ENCODE measurements around the gene GSTM4. TPM values are rescaled to one million over a fixed set of nuclear protein-coding genes. Genes with fewer than 3 reads are reported as not detected.
A peak's percentile ranks its signal among the peaks of the same experiment; 100 is the strongest.

The GSTM4 gene
- total and polyA plus RNA-seq, 2 of the 8 experiments (the other 6 are each of a cell fraction or from before 2014, with no cell fraction given) = 11.3 to 31.4 TPM

DNA sequence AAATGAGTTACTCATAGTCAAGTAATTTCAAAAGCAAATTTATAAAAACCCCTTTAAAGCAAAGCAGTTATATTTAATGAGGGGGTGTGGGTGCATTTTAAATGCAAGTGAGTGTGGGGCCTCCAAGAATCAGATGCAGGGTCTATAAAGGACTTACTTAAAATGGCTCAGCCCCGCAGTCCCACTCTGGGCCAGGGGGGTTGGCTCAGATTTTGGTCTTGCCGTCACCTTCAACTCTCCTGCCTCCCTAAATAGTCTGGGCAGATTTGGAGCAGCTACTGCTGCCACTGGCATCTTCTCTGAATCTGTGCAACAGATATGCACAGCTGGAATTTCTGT, 20.1 kb upstream of the GSTM4 start:
- H2AK5ac ChIP-seq (ENCODE audit: low read depth, low read length) = no peak overlapping the region
- H4K20me1 ChIP-seq (replicated peaks in 1 of 2; ENCODE audit: control insufficient read depth in 1 of 2, insufficient read depth in 2 of 2, low read length in 2 of 2) = peaks cover 0 to 6% of the 10 kb centered on the region in 2 experiments
- no peak overlapping the region for H3K4me3 ChIP-seq (ENCODE audit: extremely low read depth in 1 of 4, insufficient read depth in 2 of 4, low read depth in 3 of 4, low read length in 4 of 4)
- no peaks in the 10 kb centered on the region for H3K23me2 ChIP-seq (ENCODE audit: low read depth, low read length)
- no peak for DNase-seq (ENCODE audit: low read depth in 1 of 2, low spot score in 2 of 2)
- no peak overlapping the region for H3K23ac ChIP-seq (ENCODE audit: insufficient read length)
- H3K9ac ChIP-seq (replicated peaks in 1 of 4; ENCODE audit: extremely low read depth in 1 of 4, low read depth in 3 of 4, low read length in 3 of 4) = no peak overlapping the region
- POLR2A ChIA-PET (ENCODE audit: partially characterized antibody) = interaction anchor here (0.8 to 4.5 kb wide), 4 partner anchors 10 to 90 kb away, joined by 3 to 18 read pairs (median 3); partner anchors contain the start of gene GNAI3
- H3K18ac ChIP-seq (ENCODE audit: extremely low read depth, low read length) = no peak overlapping the region; the same call in 1 of the 2 replicates
- no peak overlapping the region for H3K14ac ChIP-seq (ENCODE audit: insufficient read length)
- no peaks in the 10 kb centered on the region for H3K79me2 ChIP-seq (ENCODE audit: control insufficient read depth in 1 of 2, insufficient read depth in 2 of 2, low read length in 2 of 2)
- H3K4ac ChIP-seq (replicated peaks; ENCODE audit: insufficient read length, low read depth, low read length) = no peak overlapping the region
- peaks cover 0 to 5% (median 4%) of the 10 kb centered on the region in 4 experiments; a peak in 6 of 8 replicates for H3K36me3 ChIP-seq (ENCODE audit: control insufficient read depth in 2 of 4, insufficient read depth in 4 of 4, low read length in 3 of 4)
- H3K4me2 ChIP-seq (ENCODE audit: insufficient read depth in 1 of 2, low read depth in 2 of 2, low read length in 2 of 2) = peak overlapping the region; percentile 15 to 35; a peak in 2 of 4 replicates
- no peaks in the 10 kb centered on the region for H3K27me3 ChIP-seq (replicated peaks in 1 of 4; ENCODE audit: control insufficient read depth in 3 of 4, extremely low read depth in 1 of 4, insufficient read depth in 3 of 4, low read length in 3 of 4)
- 77% methylated on average over 2 of the region's 2 CpGs; no CpG with 5 or more reads in 1 of the 2 experiments for WGBS, 2 experiments (ENCODE audit: extremely low coverage in 1 of 2, insufficient coverage in 1 of 2, insufficient read length in 1 of 2, insufficient replicate concordance in 2 of 2, low coverage in 1 of 2, low lambda C conversion rate in 2 of 2, missing lambda C conversion rate in 1 of 2)
- H3K27ac ChIP-seq (ENCODE audit: low read depth, low read length) = no peak overlapping the region
- no peak overlapping the region for H3K56ac ChIP-seq (replicated peaks; ENCODE audit: insufficient read length, low read depth, low read length)
- H4K5ac ChIP-seq (ENCODE audit: insufficient read length, low read depth, low read length) = no peak overlapping the region
- peaks cover 5 to 8% (median 6%) of the 10 kb centered on the region in 4 experiments; a peak in 6 of 7 replicates for H3K4me1 ChIP-seq (replicated peaks in 1 of 4; ENCODE audit: control insufficient read depth in 3 of 4, insufficient read depth in 4 of 4, low read length in 3 of 4)
- H2AFZ ChIP-seq (ENCODE audit: low read length) = 0 out of 2 replicates have a peak overlapping the region, but pooled peaks have one; percentile 83
- FAIRE-seq = no peak
- no peak overlapping the region for H2BK15ac ChIP-seq (ENCODE audit: low read length)
- H2BK120ac ChIP-seq (replicated peaks; ENCODE audit: low read depth, low read length) = no peak overlapping the region
- H2BK12ac ChIP-seq (ENCODE audit: low read depth, low read length) = 0 out of 2 replicates have a peak overlapping the region, but pooled peaks have one; percentile 87
- H3K9me3 ChIP-seq (ENCODE audit: insufficient read depth in 2 of 2, low read depth in 1 of 2, low read length in 1 of 2) = no peaks in the 10 kb centered on the region
- H4K8ac ChIP-seq (ENCODE audit: extremely low read depth, insufficient read depth, low read length) = no peak overlapping the region
- CTCF ChIA-PET (ENCODE audit: partially characterized antibody) = interaction anchor here (0.8 to 10.7 kb wide), 20 partner anchors 10 to 343 kb away, joined by 3 to 293 read pairs (median 4); partner anchors contain the start of genes GNAI3, GSTM1 and GSTM4
- no peak overlapping the region for H4K91ac ChIP-seq (replicated peaks; ENCODE audit: insufficient read length, low read length)
- H2BK5ac ChIP-seq (ENCODE audit: low read depth, low read length) = peak overlapping the region; percentile 71
- H3K79me1 ChIP-seq (ENCODE audit: low read depth, low read length) = no peaks in the 10 kb centered on the region
- no peak overlapping the region for H2BK20ac ChIP-seq (ENCODE audit: low read length)
- TF ChIP-seq BRCA1 (IDR thresholded peaks at IDR 0.05; ENCODE audit: low read depth, low read length) (no peak), POLR2A (IDR thresholded peaks at IDR 0.05; ENCODE audit: control extremely low read depth in 1 of 2, low read depth in 2 of 2, low read length in 2 of 2) (no peak), RXRA (IDR thresholded peaks at IDR 0.05; ENCODE audit: insufficient read depth, low read depth, low read length) (no peak), SIX5 (IDR thresholded peaks at IDR 0.05; ENCODE audit: low read depth, low read length) (no peak), USF2 (IDR thresholded peaks at IDR 0.05; ENCODE audit: low read length) (no peak), RBBP5 (IDR thresholded peaks at IDR 0.05; ENCODE audit: borderline replicate concordance, low read depth, low read length) (no peak), RNF2 (IDR thresholded peaks at IDR 0.05; ENCODE audit: borderline replicate concordance, low read depth, low read length, missing control alignments, poor library complexity, severe bottlenecking) (no peak), SRF (IDR thresholded peaks at IDR 0.05; ENCODE audit: low read depth, low read length) (no peak), TAF1 (IDR thresholded peaks at IDR 0.05; ENCODE audit: low read depth, low read length) (no peak), TEAD4 (IDR thresholded peaks at IDR 0.05; ENCODE audit: low read depth, low read length) (no peak), ASH2L (IDR thresholded peaks at IDR 0.05; ENCODE audit: low read length) (no peak), CHD1 (IDR thresholded peaks at IDR 0.05; ENCODE audit: low read depth, low read length) (no peak), HDAC2 (IDR thresholded peaks at IDR 0.05; ENCODE audit: borderline replicate concordance in 1 of 2, low read depth in 2 of 2, low read length in 2 of 2) (no peak)
